ENCODE results near the gene TMEM131L.

DNA sequence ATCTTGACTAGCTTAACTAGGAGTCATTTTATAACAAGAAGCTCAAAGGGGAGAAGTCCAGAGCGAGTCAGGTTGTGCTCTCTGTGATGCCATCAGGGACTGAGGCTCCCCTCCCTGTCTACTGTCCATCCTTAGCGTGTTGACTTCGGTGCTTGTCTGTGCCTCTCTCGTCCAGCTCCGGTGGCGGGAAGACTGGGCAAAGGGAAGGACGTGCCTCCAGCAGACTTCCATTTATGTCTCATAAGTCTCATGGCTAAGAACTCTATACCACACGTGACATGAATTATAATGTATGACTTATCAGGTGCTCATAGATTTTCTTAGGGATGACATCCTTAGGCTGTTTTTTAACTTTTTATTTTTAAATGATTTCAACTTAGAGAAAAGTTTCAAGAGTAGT lies 125.3 kb downstream of the TMEM131L start:
- TF ChIP-seq CTCF (IDR thresholded peaks at IDR 0.05) (no peak), ZFX (IDR thresholded peaks at IDR 0.05; ENCODE audit: borderline replicate concordance) (no peak)
